BLaER1 (cell line): ENCODE measurements around the gene EHMT2.

Experiments
- H3K27ac ChIP-seq: shearing (Covaris generic); formaldehyde crosslinking; 2 replicates; pipeline ENCODE4 v1.8.1; 2022
- H3K27me3 ChIP-seq: shearing (Covaris generic); formaldehyde crosslinking; 2 replicates; pipeline ENCODE4 v1.8.1; 2022
- H3K36me3 ChIP-seq: shearing (Covaris generic); formaldehyde crosslinking; 2 replicates; pipeline ENCODE4 v1.8.1; 2022
- H3K4me1 ChIP-seq: shearing (Covaris generic); formaldehyde crosslinking; 2 replicates; pipeline ENCODE4 v1.8.1; 2022
- H3K4me2 ChIP-seq: shearing (Covaris generic); formaldehyde crosslinking; 2 replicates; pipeline ENCODE4 v1.8.1; 2022
- H3K4me3 ChIP-seq: shearing (Covaris generic); formaldehyde crosslinking; 2 replicates; pipeline ENCODE4 v1.8.1; 2022
- H3K9ac ChIP-seq: shearing (Covaris generic); formaldehyde crosslinking; 2 replicates; pipeline ENCODE4 v1.8.1; 2022
- H3K9me3 ChIP-seq: shearing (Covaris generic); formaldehyde crosslinking; 2 replicates; pipeline ENCODE4 v1.8.1; 2022
- H4K20me1 ChIP-seq: shearing (Covaris generic); formaldehyde crosslinking; 2 replicates; pipeline ENCODE4 v1.8.1; 2022
- Cebpa-rat ChIP-seq: shearing (Covaris generic); IDR thresholded peaks from 2 replicates; pipeline ENCODE4 v1.8.1; 2022

The EHMT2 gene

GRCh38 chr6:31897612-31898382, at the start of gene EHMT2:
Gene EHMT2 (minus strand): TSS chr6:31897698. CDS start chr6:31897677, 21 bp downstream.
- Histone ChIP-seq H3K4me2 (peak within 1 kb of the TSS; percentile 91), H3K36me3 (peaks cover 36% of the 10 kb centered on the region), H3K9me3 (no peaks in the 10 kb centered on the region), H3K4me3 (peak within 1 kb of the TSS; percentile 86), H3K27me3 (no peaks in the 10 kb centered on the region), H3K4me1 (peaks cover 55% of the 10 kb centered on the region), H4K20me1 (peaks cover 12% of the 10 kb centered on the region), H3K27ac (peak within 1 kb of the TSS; percentile 83), H3K9ac (peak within 1 kb of the TSS; percentile 87)
- no peak for TF ChIP-seq Cebpa-rat

DNA sequence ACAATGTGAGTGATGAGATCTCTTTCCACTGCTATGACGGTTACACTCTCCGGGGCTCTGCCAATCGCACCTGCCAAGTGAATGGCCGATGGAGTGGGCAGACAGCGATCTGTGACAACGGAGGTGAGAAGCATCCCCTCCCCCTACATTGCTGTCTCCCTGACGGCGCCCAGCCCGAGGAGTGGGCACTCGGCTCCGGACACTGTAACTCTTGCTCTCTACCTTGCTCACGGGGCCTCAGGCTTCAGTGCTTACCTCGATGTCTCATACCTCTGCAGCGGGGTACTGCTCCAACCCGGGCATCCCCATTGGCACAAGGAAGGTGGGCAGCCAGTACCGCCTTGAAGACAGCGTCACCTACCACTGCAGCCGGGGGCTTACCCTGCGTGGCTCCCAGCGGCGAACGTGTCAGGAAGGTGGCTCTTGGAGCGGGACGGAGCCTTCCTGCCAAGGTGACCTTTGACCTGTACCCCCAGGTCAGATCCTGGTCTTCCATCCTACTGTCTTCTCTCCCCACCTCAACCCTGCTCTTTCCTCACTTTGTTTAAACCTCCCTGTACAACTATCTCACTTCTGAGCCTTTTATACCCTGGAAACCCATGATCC, 49.7 kb upstream of the EHMT2 start:
- no peaks in the 10 kb centered on the region for H3K9me3 ChIP-seq
- peaks cover 24% of the 10 kb centered on the region for H3K36me3 ChIP-seq
- no peak overlapping the region for H3K9ac ChIP-seq
- no peak overlapping the region for H3K4me2 ChIP-seq
- H4K20me1 ChIP-seq = no peaks in the 10 kb centered on the region
- no peaks in the 10 kb centered on the region for H3K4me1 ChIP-seq
- H3K27ac ChIP-seq = no peak overlapping the region
- no peak overlapping the region for H3K4me3 ChIP-seq
- H3K27me3 ChIP-seq = no peaks in the 10 kb centered on the region
- TF ChIP-seq Cebpa-rat = no peak

GRCh38 chr6:31946370-31946885, 48.9 kb upstream of the EHMT2 start:
- no peak overlapping the region for H3K4me3 ChIP-seq
- H3K9me3 ChIP-seq = no peaks in the 10 kb centered on the region
- TF ChIP-seq Cebpa-rat = no peak
- H4K20me1 ChIP-seq = no peaks in the 10 kb centered on the region
- H3K4me1 ChIP-seq = peaks cover 1% of the 10 kb centered on the region; the same call in 1 of the 2 replicates
- no peaks in the 10 kb centered on the region for H3K27me3 ChIP-seq
- no peak overlapping the region for H3K9ac ChIP-seq
- no peak overlapping the region for H3K4me2 ChIP-seq
- no peak overlapping the region for H3K27ac ChIP-seq
- peaks cover 16% of the 10 kb centered on the region for H3K36me3 ChIP-seq

GRCh38 chr6:31945507-31946369, 48.2 kb upstream of the EHMT2 start, which contains the start of gene CFB:
Gene CFB (plus strand): TSS chr6:31946095. CDS start chr6:31946222, 127 bp downstream.
- no peak within 1 kb of the TSS for H3K4me3 ChIP-seq

GRCh38 chr6:31945154-31945506, 47.6 kb upstream of the EHMT2 start:
- H3K4me3 ChIP-seq = no peak overlapping the region
- H3K27ac ChIP-seq = no peak overlapping the region
- no peak overlapping the region for H3K9ac ChIP-seq
- H3K9me3 ChIP-seq = no peaks in the 10 kb centered on the region
- no peaks in the 10 kb centered on the region for H3K27me3 ChIP-seq
- H3K4me2 ChIP-seq = no peak overlapping the region
- peaks cover 4% of the 10 kb centered on the region; the same call in 1 of the 2 replicates for H3K36me3 ChIP-seq
- no peaks in the 10 kb centered on the region for H4K20me1 ChIP-seq
- no peak for TF ChIP-seq Cebpa-rat
- H3K4me1 ChIP-seq = peaks cover 14% of the 10 kb centered on the region

More at GRCh38 chr6:31945507-31946369, 48.2 kb upstream of the EHMT2 start, which contains the start of gene CFB:
- Histone ChIP-seq H3K4me1 (peaks cover 8% of the 10 kb centered on the region), H3K36me3 (peaks cover 9% of the 10 kb centered on the region), H3K9ac (no peak within 1 kb of the TSS), H3K27ac (no peak within 1 kb of the TSS), H4K20me1 (no peaks in the 10 kb centered on the region), H3K4me2 (no peak within 1 kb of the TSS), H3K27me3 (no peaks in the 10 kb centered on the region), H3K9me3 (no peaks in the 10 kb centered on the region)
- no peak for TF ChIP-seq Cebpa-rat

DNA sequence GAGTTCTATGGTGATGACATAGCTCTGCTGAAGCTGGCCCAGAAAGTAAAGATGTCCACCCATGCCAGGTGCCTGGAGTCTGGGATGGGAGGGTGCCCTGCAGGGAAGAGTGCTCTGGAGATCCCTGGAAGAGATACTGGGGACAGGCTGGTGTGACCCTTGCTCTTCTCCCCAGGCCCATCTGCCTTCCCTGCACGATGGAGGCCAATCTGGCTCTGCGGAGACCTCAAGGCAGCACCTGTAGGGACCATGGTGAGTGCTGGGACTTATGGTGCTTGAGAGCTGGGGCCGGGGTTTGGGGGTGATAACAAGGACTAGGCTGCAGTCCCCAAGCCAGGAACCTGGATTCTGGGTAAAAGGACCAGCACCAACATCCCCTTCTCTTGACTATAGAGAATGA, 46.2 kb upstream of the EHMT2 start:
- no peak for TF ChIP-seq Cebpa-rat
- H3K27me3 ChIP-seq = no peaks in the 10 kb centered on the region
- H3K9me3 ChIP-seq = no peaks in the 10 kb centered on the region
- H3K4me1 ChIP-seq = peaks cover 22% of the 10 kb centered on the region
- no peak overlapping the region for H3K9ac ChIP-seq
- no peak overlapping the region for H3K4me3 ChIP-seq
- no peaks in the 10 kb centered on the region for H4K20me1 ChIP-seq
- H3K27ac ChIP-seq = no peak overlapping the region
- H3K36me3 ChIP-seq = no peaks in the 10 kb centered on the region
- no peak overlapping the region for H3K4me2 ChIP-seq

GRCh38 chr6:31940256-31940664, 42.8 kb upstream of the EHMT2 start:
- H3K36me3 ChIP-seq = no peaks in the 10 kb centered on the region
- TF ChIP-seq Cebpa-rat = no peak
- no peaks in the 10 kb centered on the region for H3K9me3 ChIP-seq
- peak overlapping the region; percentile 77 for H3K4me2 ChIP-seq
- peaks cover 30% of the 10 kb centered on the region for H3K4me1 ChIP-seq
- H3K27ac ChIP-seq = peak overlapping the region; percentile 69
- no peaks in the 10 kb centered on the region for H4K20me1 ChIP-seq
- peak overlapping the region; percentile 60 for H3K9ac ChIP-seq
- 0 out of 2 replicates have a peak overlapping the region, but pooled peaks have one; percentile 3 for H3K4me3 ChIP-seq
- no peaks in the 10 kb centered on the region for H3K27me3 ChIP-seq

GRCh38 chr6:31935823-31936222, 38.3 kb upstream of the EHMT2 start:
- Histone ChIP-seq H3K4me2 (no peak overlapping the region), H3K27me3 (no peaks in the 10 kb centered on the region), H3K9ac (no peak overlapping the region), H3K36me3 (no peaks in the 10 kb centered on the region), H3K4me3 (no peak overlapping the region), H3K27ac (no peak overlapping the region), H4K20me1 (no peaks in the 10 kb centered on the region), H3K9me3 (no peaks in the 10 kb centered on the region), H3K4me1 (peaks cover 23% of the 10 kb centered on the region)
- TF ChIP-seq Cebpa-rat = no peak

- peaks cover 14% of the 10 kb centered on the region for H3K4me1 ChIP-seq
- H3K9me3 ChIP-seq = no peaks in the 10 kb centered on the region
- H3K27me3 ChIP-seq = no peaks in the 10 kb centered on the region
- H4K20me1 ChIP-seq = no peaks in the 10 kb centered on the region
- H3K27ac ChIP-seq = no peak overlapping the region
- no peak overlapping the region for H3K4me2 ChIP-seq
- H3K4me3 ChIP-seq = no peak overlapping the region
- no peaks in the 10 kb centered on the region for H3K36me3 ChIP-seq
- TF ChIP-seq Cebpa-rat = no peak
- H3K9ac ChIP-seq = no peak overlapping the region
Observed at GRCh38 chr6:31935021-31935420, 37.5 kb upstream of the EHMT2 start.
